Measurements from ENCODE around the gene PGAP3. TPM values are rescaled to one million over a fixed set of nuclear protein-coding genes. Genes with fewer than 3 reads are reported as not detected.

The PGAP3 gene
- total and polyA plus RNA-seq, 7 donors = 1.4 to 7.9 (median 4.5) TPM

GRCh38 chr17:39673335-39674081, 14.3 kb downstream of the PGAP3 start:
- TF ChIP-seq CTCF (IDR thresholded peaks at IDR 0.05) = no peak

GRCh38 chr17:39672522-39673334, 15.1 kb downstream of the PGAP3 start:
- no peaks in the 10 kb centered on the region for H3K27me3 ChIP-seq (ENCODE audit: insufficient read depth in 3 of 3, low read length in 2 of 3)

More at GRCh38 chr17:39673335-39674081, 14.3 kb downstream of the PGAP3 start:
- DNase-seq = peak in 1 of 2 donors; percentile 53
- 75 to 87% (median 79%) methylated on average over 13 of the region's 13 CpGs for WGBS, 3 donors
- no peaks in the 10 kb centered on the region for H3K9me3 ChIP-seq
- no peak for ATAC-seq
- H3K36me3 ChIP-seq (ENCODE audit: insufficient read depth in 1 of 2, low read depth in 1 of 2) = no peaks in the 10 kb centered on the region
- no peaks in the 10 kb centered on the region for H3K27me3 ChIP-seq (ENCODE audit: insufficient read depth in 3 of 3, low read length in 2 of 3)
- H3K27ac ChIP-seq = no peak overlapping the region
- H3K4me1 ChIP-seq = peaks cover 55% of the 10 kb centered on the region
- intact Hi-C loops (cut with DNase I) = loop anchor here (5.0 kb wide), 3 partner anchors 36 to 59 kb away; partner anchors contain the start of genes MIEN1 (in 1 of the 2) and STARD3 (in 1 of the 2)
- H3K4me3 ChIP-seq = no peak overlapping the region

GRCh38 chr17:39671651-39672521, 16.0 kb downstream of the PGAP3 start:
- Histone ChIP-seq H3K4me1 (peaks cover 44% of the 10 kb centered on the region), H3K27ac (peak overlapping the region; percentile 96)
- intact Hi-C loops (cut with DNase I) = loop anchor here (2.0 to 5.0 kb wide), 4 partner anchors 35 to 60 kb away; partner anchors contain the start of genes MIEN1 (in 1 of the 2) and STARD3 (in 1 of the 2)

More at GRCh38 chr17:39672522-39673334, 15.1 kb downstream of the PGAP3 start:
- Histone ChIP-seq H3K36me3 (ENCODE audit: insufficient read depth in 1 of 2, low read depth in 1 of 2) (no peaks in the 10 kb centered on the region), H3K27ac (peak overlapping the region; percentile 96), H3K4me3 (no peak overlapping the region), H3K9me3 (no peaks in the 10 kb centered on the region), H3K4me1 (peaks cover 47% of the 10 kb centered on the region)
- 73 to 87% (median 73%) methylated on average over 15 of the region's 15 CpGs for WGBS, 3 donors
- peak in 1 of 2 donors; percentile 45 for DNase-seq
- intact Hi-C loops (cut with DNase I) = loop anchor here (5.0 kb wide), 3 partner anchors 35 to 60 kb away; partner anchors contain the start of genes MIEN1 (in 1 of the 2) and STARD3 (in 1 of the 2)
- no peak for ATAC-seq
- TF ChIP-seq CTCF (IDR thresholded peaks at IDR 0.05) = no peak

More at GRCh38 chr17:39671651-39672521, 16.0 kb downstream of the PGAP3 start:
- 18 to 38% (median 24%) methylated on average over 18 to 19 of the region's 19 CpGs for WGBS, 3 donors
- ATAC-seq (peak; percentile 26 to 41 (median 32)), DNase-seq (peak in 1 of 2 donors; percentile 70)
- H3K9me3 ChIP-seq = no peaks in the 10 kb centered on the region
- H3K36me3 ChIP-seq (ENCODE audit: insufficient read depth in 1 of 2, low read depth in 1 of 2) = no peaks in the 10 kb centered on the region
- no peak overlapping the region for H3K4me3 ChIP-seq
- peak; percentile 56 for TF ChIP-seq CTCF (IDR thresholded peaks at IDR 0.05)
- H3K27me3 ChIP-seq (ENCODE audit: insufficient read depth in 3 of 3, low read length in 2 of 3) = no peaks in the 10 kb centered on the region

Measured in psoas muscle (tissue), 8 donors.